ENCODE data around the gene AP3D1.

AP3D1 gene

DNA sequence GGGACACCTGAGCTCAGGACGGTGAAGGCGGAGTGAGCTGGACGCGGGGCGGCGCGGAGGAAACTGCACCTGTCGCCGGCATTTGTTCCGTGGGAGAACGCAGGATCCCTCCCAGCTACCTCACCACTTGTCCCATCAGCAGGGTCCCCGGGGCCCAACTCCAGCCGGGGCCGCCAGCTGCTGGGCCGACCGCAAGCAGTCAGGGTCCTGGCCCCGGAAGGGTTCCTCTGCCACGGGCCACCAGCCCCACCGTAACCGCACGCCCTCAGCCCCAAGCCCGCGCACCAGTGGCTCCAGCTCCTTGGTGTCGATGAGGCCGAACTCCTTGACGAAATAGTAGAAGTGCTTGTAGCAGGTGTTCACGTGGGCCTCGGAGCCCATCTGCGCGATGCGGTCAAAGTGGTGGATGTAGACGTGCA, 74.8 kb downstream of the AP3D1 start:
- intact Hi-C loops (cut with DNase I): no loop called here
- no peak for DNase-seq

DNA sequence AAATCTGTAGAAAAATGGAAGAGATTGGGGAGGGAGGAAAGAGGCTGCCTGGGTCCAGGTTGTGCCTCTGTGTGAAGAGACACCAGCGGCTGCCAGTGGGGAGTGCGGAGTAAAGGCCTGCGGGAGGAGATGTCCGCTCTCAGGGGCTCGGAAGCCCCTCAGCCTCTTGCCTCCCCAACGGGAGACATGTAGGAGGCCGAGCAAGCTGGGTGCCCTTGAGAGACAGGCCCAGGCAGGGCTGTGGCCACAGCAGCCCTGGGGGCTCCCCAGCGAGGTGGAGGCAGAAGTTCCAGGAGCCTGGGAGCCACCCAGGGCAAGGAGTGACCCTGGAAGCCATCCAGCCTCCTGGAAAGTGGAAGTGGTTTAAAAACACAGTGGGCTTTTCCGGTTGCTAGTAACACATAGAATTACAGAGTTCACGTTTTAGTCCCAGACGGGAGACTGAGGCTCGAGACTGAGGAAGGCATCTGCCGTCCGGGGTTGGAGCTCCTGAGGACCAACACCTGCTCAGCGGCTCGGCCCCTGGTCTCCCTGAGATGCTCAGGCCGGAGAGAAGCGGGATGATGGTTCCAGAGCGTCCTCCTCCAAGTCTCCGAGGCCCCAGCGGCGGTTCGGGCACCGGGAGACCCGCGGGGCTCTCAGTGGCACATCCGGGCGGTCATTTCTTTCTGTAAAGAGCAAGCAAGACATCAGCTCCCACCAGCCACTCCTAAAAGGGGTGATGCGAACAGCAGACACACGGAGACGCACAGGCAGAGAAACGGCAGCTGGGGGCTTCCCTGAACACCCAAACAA, 78.4 kb downstream of the AP3D1 start:
- intact Hi-C loops (cut with DNase I): no loop called here

DNA sequence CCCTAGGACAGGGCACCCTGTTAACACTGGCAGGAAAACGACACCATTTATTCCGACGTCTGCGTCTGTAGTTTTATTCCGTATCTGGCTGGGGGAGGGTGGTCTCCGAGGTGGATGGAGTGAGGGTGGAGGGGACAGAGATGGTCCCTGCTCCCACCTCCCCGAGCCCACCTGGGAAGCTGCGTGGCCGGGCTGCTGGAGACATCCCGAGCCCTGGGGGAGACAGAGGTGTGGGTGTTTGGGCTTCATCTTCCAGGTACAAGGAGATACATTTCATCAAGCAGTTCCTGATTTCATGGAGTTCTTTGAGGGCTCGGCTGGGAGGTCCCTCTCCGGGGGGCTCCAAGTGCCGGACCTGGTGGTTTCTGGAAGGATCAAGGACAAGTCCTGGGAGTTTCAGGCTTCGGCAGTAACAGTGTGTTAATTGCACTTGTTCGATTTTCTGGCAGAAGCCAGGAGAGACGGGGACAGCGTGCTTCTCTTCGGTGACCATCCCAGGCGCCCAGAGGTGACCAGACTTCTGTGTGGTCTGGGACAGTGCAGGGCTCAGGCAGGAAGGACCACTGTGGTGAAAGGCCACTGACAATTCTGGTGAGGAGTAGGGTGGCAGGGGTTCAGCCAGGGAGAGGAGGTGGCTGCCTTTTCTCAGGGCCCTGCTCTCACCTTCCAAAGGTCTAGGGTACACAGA, 80.2 kb downstream of the AP3D1 start:
- intact Hi-C loops (cut with DNase I): no loop called here
- no peak for DNase-seq

More for the DNA sequence above, 78.4 kb downstream of the AP3D1 start:
- DNase-seq: no peak

DNA sequence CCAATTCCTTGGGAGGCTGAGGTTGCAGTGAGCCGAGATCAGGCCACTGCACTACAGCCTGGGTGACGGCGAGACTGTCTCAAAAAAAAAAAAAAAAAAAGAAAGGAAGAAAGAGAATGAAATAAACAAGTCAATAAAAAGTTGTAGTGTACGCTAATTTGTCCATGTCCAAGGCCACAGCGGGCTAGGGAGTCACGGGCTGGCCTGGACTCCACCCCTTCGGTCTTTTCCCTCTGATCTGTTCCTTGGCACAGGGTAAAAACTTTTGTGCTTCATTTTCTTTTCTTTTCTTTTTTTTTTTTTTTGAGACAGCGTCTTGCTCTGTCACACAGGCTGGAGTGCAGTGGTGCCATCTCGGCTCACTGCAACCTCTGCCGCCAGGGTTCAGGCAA, 80.9 kb downstream of the AP3D1 start:
- DNase-seq: no peak

GRCh38 chr19:2064788-2065524, 86.4 kb downstream of the AP3D1 start:
- DNase-seq: peak; percentile 49 to 94 (median 63)
- intact Hi-C loops (cut with DNase I): no loop called here

More for the DNA sequence above, 80.9 kb downstream of the AP3D1 start:
- intact Hi-C loops (cut with DNase I): no loop called here

- DNase-seq: no peak
- intact Hi-C loops (cut with DNase I): no loop called here
Measured at GRCh38 chr19:2064395-2064787, 87.0 kb downstream of the AP3D1 start.

DNA sequence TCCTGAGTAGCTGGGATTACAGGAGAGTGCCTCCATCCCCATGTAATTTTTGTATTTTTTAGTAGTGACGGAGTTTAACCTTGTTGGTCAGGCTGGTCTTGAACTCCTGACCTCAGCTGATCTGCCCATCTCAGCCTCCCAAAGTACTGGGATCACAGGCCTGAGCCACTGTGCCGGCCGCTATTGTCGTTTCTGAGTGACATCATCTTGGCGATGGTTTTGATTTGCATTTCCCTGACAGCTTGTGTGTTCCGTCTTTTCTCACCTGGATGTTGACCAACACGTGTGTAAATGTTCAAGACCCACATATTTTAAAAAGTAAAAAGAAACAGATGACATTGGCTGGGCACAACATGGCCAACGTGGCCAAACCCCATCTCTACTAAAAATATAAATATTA, 87.5 kb downstream of the AP3D1 start:
- no peak for DNase-seq
- intact Hi-C loops (cut with DNase I): no loop called here

DNA sequence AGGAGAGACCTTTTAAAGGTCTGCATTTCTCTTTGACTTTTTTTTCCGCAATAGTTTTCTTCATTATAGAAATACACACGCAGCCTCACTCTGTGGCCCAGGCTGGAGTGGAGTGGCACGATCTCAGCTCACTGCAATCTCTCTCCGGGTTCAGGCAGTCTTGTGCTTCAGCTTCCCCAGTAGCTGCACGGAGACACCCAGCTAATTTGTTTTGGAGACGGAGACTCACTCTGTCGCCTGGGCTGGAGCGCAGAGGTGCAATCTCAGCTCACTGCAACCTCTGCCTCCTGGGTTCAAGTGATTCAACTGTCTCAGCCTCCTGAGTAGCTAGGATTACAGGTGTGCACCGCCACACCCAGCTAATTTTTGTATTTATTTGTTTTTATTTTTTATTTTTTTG, 88.6 kb downstream of the AP3D1 start:
- DNase-seq: no peak
- intact Hi-C loops (cut with DNase I): no loop called here

GRCh38 chr19:2062389-2062729, 89.0 kb downstream of the AP3D1 start:
- no peak for DNase-seq
- intact Hi-C loops (cut with DNase I): no loop called here

DNA sequence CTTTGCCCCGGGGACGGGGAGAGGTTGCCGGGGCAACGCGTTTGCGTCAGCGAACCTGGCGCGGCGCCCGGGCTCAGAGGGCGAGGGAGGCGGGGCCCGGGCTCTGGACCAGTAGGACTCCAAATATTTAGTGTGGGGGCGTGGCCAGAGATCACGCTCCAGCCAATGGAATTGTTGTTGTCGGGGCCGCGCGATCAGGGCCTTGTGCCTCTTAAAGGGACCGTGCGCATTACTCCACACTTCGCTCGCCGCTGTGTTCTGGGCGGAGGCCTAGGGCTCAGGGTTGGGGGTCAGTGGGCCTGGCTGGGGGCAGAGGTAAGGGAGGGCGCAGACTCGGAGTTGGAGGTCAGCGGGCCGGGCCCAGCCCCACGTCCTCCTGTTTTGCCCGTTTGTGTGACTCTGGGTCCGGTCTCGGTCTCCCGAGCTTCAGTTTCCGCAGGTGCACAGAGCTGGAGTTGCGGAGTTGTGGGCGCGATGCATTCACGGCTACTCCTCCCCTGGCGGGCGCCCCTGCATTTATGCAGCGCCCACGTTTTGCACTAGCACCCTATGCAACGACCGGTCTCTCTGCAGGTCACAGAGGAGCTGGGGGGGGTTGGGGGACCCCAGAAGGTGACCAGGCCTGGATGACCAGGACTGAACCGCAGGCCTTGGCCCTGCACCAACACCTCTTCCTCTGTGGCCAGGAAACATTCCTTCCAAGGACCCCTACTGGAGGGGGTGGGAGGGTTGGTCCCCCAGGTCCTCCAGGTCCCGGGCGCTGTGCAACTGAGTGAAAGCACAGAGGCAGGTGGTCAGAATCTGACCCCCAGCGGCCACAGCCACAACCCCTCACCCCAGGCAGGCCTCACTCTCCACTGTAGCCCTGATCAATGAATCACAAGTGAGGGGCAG, 89.6 kb downstream of the AP3D1 start:
- intact Hi-C loops (cut with DNase I): no loop called here
- peak; percentile 97 to 100 (median 98) for DNase-seq

DNA sequence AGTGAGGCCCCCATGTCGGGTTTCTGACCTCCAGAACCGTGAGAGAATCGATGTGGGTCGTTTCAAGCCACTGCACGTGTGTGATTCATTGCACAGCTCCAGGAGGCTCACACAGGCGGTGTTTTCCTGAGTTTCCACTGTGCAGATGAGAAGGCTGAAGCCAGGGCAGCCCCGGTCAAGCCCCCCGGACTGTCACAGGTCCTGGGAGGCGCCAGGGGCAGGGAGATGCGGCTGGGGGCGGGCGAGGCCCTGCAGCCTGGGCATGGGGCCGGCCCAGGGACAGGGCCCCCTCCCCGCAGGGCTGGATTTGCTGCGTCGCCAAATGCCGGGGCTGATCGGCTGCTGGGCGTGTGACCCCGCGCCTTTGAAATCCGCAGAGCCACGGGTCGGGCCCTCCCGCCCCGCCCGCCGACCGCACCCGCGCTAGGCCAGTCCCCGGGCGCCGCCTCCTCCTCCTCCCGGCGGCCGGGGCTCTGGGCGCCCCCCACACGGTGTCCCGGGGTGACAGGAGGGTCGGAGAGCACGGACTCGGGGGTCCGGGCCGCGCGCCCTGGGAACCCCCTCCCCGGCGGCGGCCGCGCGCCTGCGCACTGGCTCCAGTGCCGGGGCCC, 90.4 kb downstream of the AP3D1 start:
- intact Hi-C loops (cut with DNase I): no loop called here
- DNase-seq: peak in 4 of 10 donors; percentile 32 to 91 (median 75)

- DNase-seq: peak in 4 of 10 donors; percentile 47 to 90 (median 54)
- intact Hi-C loops (cut with DNase I): no loop called here
Measured at GRCh38 chr19:2059422-2060201, 91.8 kb downstream of the AP3D1 start.

- intact Hi-C loops (cut with DNase I): no loop called here
- peak in 1 of 10 donors; percentile 63 for DNase-seq
Measured at GRCh38 chr19:2058570-2059421, 92.6 kb downstream of the AP3D1 start.

DNA sequence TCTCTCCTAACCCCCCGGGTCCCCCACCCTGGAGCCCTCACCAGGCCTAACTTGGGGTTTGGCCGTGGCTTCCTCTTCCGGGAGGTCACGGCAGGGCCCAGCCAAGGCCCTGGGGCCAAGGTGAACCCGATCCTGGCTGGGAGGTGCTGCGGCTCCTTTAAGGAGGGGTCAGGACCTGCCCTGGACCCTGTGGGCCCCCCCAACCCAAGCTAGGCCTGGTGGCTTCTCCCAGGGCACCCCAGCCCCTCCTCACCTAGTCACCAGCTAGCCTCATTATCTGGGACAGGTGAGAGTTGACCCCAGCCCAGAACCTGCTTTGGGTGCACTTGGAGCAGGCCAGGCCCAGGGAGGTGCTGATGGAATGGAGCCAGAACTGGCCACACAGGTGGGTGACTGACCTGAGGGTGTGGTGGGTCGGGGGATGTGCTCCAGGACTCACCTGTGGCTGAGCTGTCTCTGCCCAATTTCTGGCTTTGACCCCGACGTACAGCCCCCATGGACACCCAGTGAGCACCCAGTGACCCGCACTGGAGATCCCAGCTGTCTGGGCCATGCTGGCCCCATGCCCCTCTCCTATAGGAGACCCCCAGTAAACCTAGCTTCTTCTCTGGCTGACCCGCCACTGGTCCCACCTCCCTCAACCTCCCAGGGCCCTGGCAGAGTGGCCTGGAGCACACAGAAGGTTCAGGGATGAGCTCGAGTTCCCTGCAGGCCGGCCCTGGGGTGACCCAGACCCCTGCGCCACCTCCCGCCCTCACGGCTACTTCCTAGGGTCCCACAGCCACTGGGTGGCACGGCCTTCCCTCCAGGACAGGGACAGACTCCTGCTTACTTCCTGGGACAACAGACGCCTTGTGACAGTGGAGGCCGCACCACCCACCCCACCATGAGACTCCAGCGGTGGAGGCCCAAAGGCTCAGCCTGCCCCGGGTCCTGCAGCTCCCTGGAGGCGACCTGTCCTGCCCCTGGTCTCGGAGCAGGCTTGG, 93.6 kb downstream of the AP3D1 start:
- peak in 1 of 10 donors; percentile 85 for DNase-seq
- intact Hi-C loops (cut with DNase I): no loop called here

GRCh38 chr19:2056837-2057192, 94.6 kb downstream of the AP3D1 start:
- intact Hi-C loops (cut with DNase I): no loop called here
- peak in 1 of 10 donors; percentile 77 for DNase-seq

GRCh38 chr19:2055931-2056836, 95.2 kb downstream of the AP3D1 start:
- intact Hi-C loops (cut with DNase I): no loop called here
- DNase-seq: peak in 1 of 10 donors; percentile 87

Data from posterior cingulate gyrus (tissue), 11 donors.